SH-SY5Y (cell line): ENCODE measurements around the gene LTBP3.

ENCODE experiments used
- GATA2 ChIP-seq: IDR thresholded peaks from 2 replicates; pipeline ENCODE4 v1.6.1; 2011; ENCODE audit warnings: mild to moderate bottlenecking, low read depth, low read length
- GATA3 ChIP-seq: IDR thresholded peaks from 2 replicates; pipeline ENCODE4 v1.6.1; 2011; ENCODE audit warnings: low read depth, mild to moderate bottlenecking, low read length, moderate library complexity

- no peak for TF ChIP-seq GATA2
- TF ChIP-seq GATA3: no peak
These were observed 54.0 kb downstream of the LTBP3 start for GRCh38 chr11:65503949-65504673.
